ENCODE measurements around the gene THSD7B.
"Not testable (repeated sequence)": the region's sequence is repeated elsewhere in the genome, so short reads cannot be mapped to it uniquely, and the experiment has no call there.

Gene THSD7B

GRCh38 chr2:137039482-137040152, 274.3 kb downstream of the THSD7B start:
- no peak for DNase-seq (ENCODE audit: low spot score)

GRCh38 chr2:137047369-137047768, 282.0 kb downstream of the THSD7B start:
- DNase-seq (ENCODE audit: low spot score), result no peak

GRCh38 chr2:137048455-137048854, 283.1 kb downstream of the THSD7B start:
- no peak for DNase-seq (ENCODE audit: low spot score)

- no peak for DNase-seq (ENCODE audit: low spot score)
These were observed 284.2 kb downstream of the THSD7B start for GRCh38 chr2:137049518-137049917.

- DNase-seq (ENCODE audit: low spot score), result no peak
These were observed 285.6 kb downstream of the THSD7B start for GRCh38 chr2:137050949-137051348.

- DNase-seq (ENCODE audit: low spot score), result no peak
These were observed 286.5 kb downstream of the THSD7B start for GRCh38 chr2:137051778-137052398.

GRCh38 chr2:137056704-137057103, 291.4 kb downstream of the THSD7B start:
- DNase-seq (ENCODE audit: low spot score), result no peak

- DNase-seq (ENCODE audit: low spot score), result not testable (repeated sequence)
These were observed 310.9 kb downstream of the THSD7B start for GRCh38 chr2:137076111-137076765.

GRCh38 chr2:137091704-137092103, 326.4 kb downstream of the THSD7B start:
- no peak for DNase-seq (ENCODE audit: low spot score)

GRCh38 chr2:137093116-137093515, 327.8 kb downstream of the THSD7B start:
- no peak for DNase-seq (ENCODE audit: low spot score)

- DNase-seq (ENCODE audit: low spot score), result no peak
These were observed 330.8 kb downstream of the THSD7B start for GRCh38 chr2:137096187-137096586.

GRCh38 chr2:137096693-137097092, 331.3 kb downstream of the THSD7B start:
- DNase-seq (ENCODE audit: low spot score), result no peak

- DNase-seq (ENCODE audit: low spot score), result not testable (repeated sequence)
These were observed 336.5 kb downstream of the THSD7B start for GRCh38 chr2:137101814-137102213.

GRCh38 chr2:137107904-137108303, 342.6 kb downstream of the THSD7B start:
- no peak for DNase-seq (ENCODE audit: low spot score)

- no peak for DNase-seq (ENCODE audit: low spot score)
These were observed 346.6 kb downstream of the THSD7B start for GRCh38 chr2:137111896-137112295.

- no peak for DNase-seq (ENCODE audit: low spot score)
These were observed 349.9 kb downstream of the THSD7B start for GRCh38 chr2:137115081-137115794.

- no peak for DNase-seq (ENCODE audit: low spot score)
These were observed 350.4 kb downstream of the THSD7B start for GRCh38 chr2:137115795-137116089.

GRCh38 chr2:137117385-137117784, 352.0 kb downstream of the THSD7B start:
- no peak for DNase-seq (ENCODE audit: low spot score)

- no peak for DNase-seq (ENCODE audit: low spot score)
These were observed 352.8 kb downstream of the THSD7B start for GRCh38 chr2:137118140-137118539.

GRCh38 chr2:137123226-137123625, 357.9 kb downstream of the THSD7B start:
- DNase-seq (ENCODE audit: low spot score), result no peak

- no peak for DNase-seq (ENCODE audit: low spot score)
These were observed 367.9 kb downstream of the THSD7B start for GRCh38 chr2:137133225-137133624.

- no peak for DNase-seq (ENCODE audit: low spot score)
These were observed 372.9 kb downstream of the THSD7B start for GRCh38 chr2:137138263-137138662.

- no peak for DNase-seq (ENCODE audit: low spot score)
These were observed 386.4 kb downstream of the THSD7B start for GRCh38 chr2:137151731-137152130.

Measured in hematopoietic multipotent progenitor cell treated with erythropoietin and hydrocortisone succinate and interleukin-3 and kit ligand, for 15 days (in vitro differentiated cells).